Hematopoietic multipotent progenitor cell (in vitro differentiated cells): Measurements from ENCODE around the gene ZBP1. TPM values are rescaled to one million over a fixed set of nuclear protein-coding genes. Genes with fewer than 3 reads are reported as not detected.

ENCODE experiments used
- DNase-seq, 3 donors: peaks; one replicate each; pipeline ENCODE4 v3.0.0-alpha.2; 2011 to 2015; ENCODE audit warnings: low read depth in 2 of 3, low spot score in 2 of 3
- total RNA-seq: library from RNA; depleted of rRNA; stranded (reverse); fragments of >200 nt; gene quantifications from one replicate; pipeline ENCODE4 v1.2.3, GENCODE V29; 2012

Gene ZBP1
- total RNA-seq, 1 donor = 0.54 TPM

GRCh38 chr20:57658833-57659516 lies 38.7 kb upstream of the ZBP1 start:
- DNase-seq = no peak

- DNase-seq = no peak
Measured at GRCh38 chr20:57658447-57658832, 38.2 kb upstream of the ZBP1 start.

- DNase-seq = no peak
Measured at GRCh38 chr20:57657535-57658446, 37.6 kb upstream of the ZBP1 start.

- no peak for DNase-seq
Measured at GRCh38 chr20:57656821-57657534, 36.8 kb upstream of the ZBP1 start.

GRCh38 chr20:57656252-57656820 lies 36.1 kb upstream of the ZBP1 start:
- no peak for DNase-seq

GRCh38 chr20:57655809-57656155 lies 35.6 kb upstream of the ZBP1 start:
- DNase-seq = no peak

GRCh38 chr20:57654998-57655808 lies 35.0 kb upstream of the ZBP1 start:
- DNase-seq = no peak

GRCh38 chr20:57654363-57654997 lies 34.3 kb upstream of the ZBP1 start:
- peak; percentile 39 to 67 (median 49) for DNase-seq

GRCh38 chr20:57653910-57654309 lies 33.7 kb upstream of the ZBP1 start:
- no peak for DNase-seq

- DNase-seq = no peak
Measured at GRCh38 chr20:57653546-57653900, 33.3 kb upstream of the ZBP1 start.

GRCh38 chr20:57652606-57653545 lies 32.6 kb upstream of the ZBP1 start:
- DNase-seq = no peak

GRCh38 chr20:57651881-57652605 lies 31.8 kb upstream of the ZBP1 start:
- DNase-seq = no peak

GRCh38 chr20:57650756-57651483 lies 30.7 kb upstream of the ZBP1 start:
- DNase-seq = no peak

GRCh38 chr20:57650266-57650665 lies 30.0 kb upstream of the ZBP1 start:
- DNase-seq = no peak

- DNase-seq = no peak
Measured at GRCh38 chr20:57649617-57650015, 29.4 kb upstream of the ZBP1 start.

- DNase-seq = no peak
Measured at GRCh38 chr20:57648878-57649616, 28.8 kb upstream of the ZBP1 start.
